Colonic mucosa (tissue), 4 donors: ENCODE data around the gene DENND1A. TPM values are rescaled to one million over a fixed set of nuclear protein-coding genes. Genes with fewer than 3 reads are reported as not detected.

Experiments
- DNase-seq: peaks from one replicate; pipeline ENCODE4 v3.0.0-alpha.2; 2020
- H3K27ac ChIP-seq: fragments of 200-600 bp; one replicate; pipeline ENCODE4 v1.8.0; 2021
- H3K27me3 ChIP-seq: fragments of 200-600 bp; one replicate; pipeline ENCODE4 v1.8.0; 2021
- H3K36me3 ChIP-seq: fragments of 200-600 bp; one replicate; pipeline ENCODE4 v1.8.0; 2021
- H3K4me1 ChIP-seq: fragments of 200-600 bp; one replicate; pipeline ENCODE4 v1.8.0; 2021; ENCODE audit warnings: mild to moderate bottlenecking
- H3K4me3 ChIP-seq: fragments of 200-600 bp; one replicate; pipeline ENCODE4 v1.8.0; 2021
- H3K9ac ChIP-seq, 2 donors: one replicate each; pipeline ENCODE4 v1.7.0; 2013; ENCODE audit warnings: control low read depth in 2 of 2, low read depth in 2 of 2, low read length in 2 of 2
- H3K9me3 ChIP-seq: fragments of 200-600 bp; one replicate; pipeline ENCODE4 v1.8.0; 2021
- intact Hi-C: fragments of 100-400 bp; cut with DNase I; formaldehyde crosslinking; loops from one replicate; pipeline ENCODE4 v1.14.1; 2022
- total RNA-seq, 2 donors: library from RNA; stranded (reverse); fragmentation: NEBNext Ultra II Directional in 1 of 2; extraction: Animal tissue kit (Norgen Biotek cat#: 25700) in 1 of 2; gene quantifications; one replicate each; pipeline ENCODE4 v1.2.1, GENCODE V29; 2021
- TF ChIP-seq, protein P1 (sequence below): fragments of 200-600 bp; IDR thresholded peaks from one replicate; pipeline ENCODE4 v1.8.0; 2022; ENCODE audit warnings: antibody characterized with exemption, mild to moderate bottlenecking
- donor health status: healthy.
- donor health status: DM: no; HTN: no; CAD: no.
- donor health status: DM: no; HTN: no; CAD: no.

DENND1A gene
- total RNA-seq, 2 donors from 2014 or later, result 34.3 to 39.9 TPM

DNA sequence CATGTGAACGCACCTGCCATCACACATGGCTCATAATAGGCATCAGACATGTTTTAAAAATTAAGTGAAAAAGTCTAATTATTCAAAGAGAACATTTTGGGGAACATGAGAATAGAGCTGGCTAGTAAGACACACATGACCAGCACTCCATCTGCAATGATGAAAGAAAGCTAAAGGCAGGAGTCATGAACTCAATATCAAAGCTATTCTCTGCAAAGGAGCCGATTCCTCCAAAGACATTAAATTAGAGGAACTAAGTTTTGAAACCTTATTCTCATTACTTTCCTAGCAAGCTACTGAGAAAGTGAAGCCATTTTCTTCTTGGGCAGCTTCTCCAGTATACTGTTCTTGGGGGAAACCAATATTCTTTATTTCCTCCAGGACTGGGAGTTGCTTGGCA lies 401.9 kb downstream of the DENND1A start:
- TF ChIP-seq, protein P1, sequence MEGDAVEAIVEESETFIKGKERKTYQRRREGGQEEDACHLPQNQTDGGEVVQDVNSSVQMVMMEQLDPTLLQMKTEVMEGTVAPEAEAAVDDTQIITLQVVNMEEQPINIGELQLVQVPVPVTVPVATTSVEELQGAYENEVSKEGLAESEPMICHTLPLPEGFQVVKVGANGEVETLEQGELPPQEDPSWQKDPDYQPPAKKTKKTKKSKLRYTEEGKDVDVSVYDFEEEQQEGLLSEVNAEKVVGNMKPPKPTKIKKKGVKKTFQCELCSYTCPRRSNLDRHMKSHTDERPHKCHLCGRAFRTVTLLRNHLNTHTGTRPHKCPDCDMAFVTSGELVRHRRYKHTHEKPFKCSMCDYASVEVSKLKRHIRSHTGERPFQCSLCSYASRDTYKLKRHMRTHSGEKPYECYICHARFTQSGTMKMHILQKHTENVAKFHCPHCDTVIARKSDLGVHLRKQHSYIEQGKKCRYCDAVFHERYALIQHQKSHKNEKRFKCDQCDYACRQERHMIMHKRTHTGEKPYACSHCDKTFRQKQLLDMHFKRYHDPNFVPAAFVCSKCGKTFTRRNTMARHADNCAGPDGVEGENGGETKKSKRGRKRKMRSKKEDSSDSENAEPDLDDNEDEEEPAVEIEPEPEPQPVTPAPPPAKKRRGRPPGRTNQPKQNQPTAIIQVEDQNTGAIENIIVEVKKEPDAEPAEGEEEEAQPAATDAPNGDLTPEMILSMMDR, result no peak
- H3K27me3 ChIP-seq, result no peaks in the 10 kb centered on the region
- H3K36me3 ChIP-seq, result no peaks in the 10 kb centered on the region
- H3K27ac ChIP-seq, result no peak overlapping the region
- no peak overlapping the region for H3K4me3 ChIP-seq
- intact Hi-C loops, result no loop called here
- no peaks in the 10 kb centered on the region for H3K9me3 ChIP-seq
- no peak overlapping the region for H3K9ac ChIP-seq
- no peak for DNase-seq
- H3K4me1 ChIP-seq, result no peaks in the 10 kb centered on the region

DNA sequence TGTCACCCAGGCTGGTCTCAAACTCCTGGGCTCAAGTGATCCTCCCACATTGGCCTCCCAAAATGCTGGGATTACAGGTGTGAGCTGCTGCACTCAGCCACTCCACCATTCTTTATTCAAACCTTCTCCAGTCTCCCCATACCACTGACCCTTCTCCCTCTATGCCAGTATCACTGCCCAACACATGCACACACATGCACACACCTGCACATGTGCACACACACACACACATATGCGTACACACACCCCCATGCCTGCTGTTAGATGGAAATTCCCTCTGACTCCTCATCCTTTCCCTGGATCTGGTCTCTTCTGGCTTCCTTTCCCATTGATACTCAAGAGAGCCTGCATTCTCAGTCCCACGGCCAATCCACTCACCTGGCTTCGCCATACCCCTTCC lies 404.0 kb downstream of the DENND1A start:
- Histone ChIP-seq H3K4me1 (no peaks in the 10 kb centered on the region), H3K27me3 (no peaks in the 10 kb centered on the region), H3K9ac (no peak overlapping the region), H3K9me3 (no peaks in the 10 kb centered on the region), H3K27ac (no peak overlapping the region), H3K4me3 (no peak overlapping the region), H3K36me3 (no peaks in the 10 kb centered on the region)
- intact Hi-C loops, result no loop called here
- TF ChIP-seq, protein P1, result no peak
- no peak for DNase-seq

DNA sequence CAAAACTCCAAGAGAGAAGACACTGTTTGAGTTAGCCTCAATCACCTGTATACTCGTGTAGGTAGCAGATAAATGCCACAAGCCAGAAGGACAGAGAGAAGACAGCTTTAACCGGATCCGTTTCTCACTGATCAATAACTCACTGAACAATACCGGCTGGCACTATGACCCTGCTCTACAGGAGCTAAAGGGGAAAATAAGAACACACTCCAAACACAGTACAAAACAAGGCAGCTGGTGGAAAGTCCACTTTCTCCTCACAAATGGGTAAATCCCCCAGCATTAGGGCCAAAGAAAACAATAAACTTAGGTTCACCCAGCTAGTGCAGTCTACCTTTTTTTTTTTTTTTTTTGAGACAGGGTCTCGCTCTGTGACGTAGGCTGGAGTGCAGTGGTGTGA lies 404.5 kb downstream of the DENND1A start:
- DNase-seq, result no peak
- Histone ChIP-seq H3K4me1 (no peaks in the 10 kb centered on the region), H3K27ac (no peak overlapping the region), H3K36me3 (no peaks in the 10 kb centered on the region), H3K9me3 (no peaks in the 10 kb centered on the region), H3K27me3 (no peaks in the 10 kb centered on the region), H3K4me3 (no peak overlapping the region), H3K9ac (no peak overlapping the region)
- TF ChIP-seq, protein P1, result no peak
- intact Hi-C loops, result no loop called here

DNA sequence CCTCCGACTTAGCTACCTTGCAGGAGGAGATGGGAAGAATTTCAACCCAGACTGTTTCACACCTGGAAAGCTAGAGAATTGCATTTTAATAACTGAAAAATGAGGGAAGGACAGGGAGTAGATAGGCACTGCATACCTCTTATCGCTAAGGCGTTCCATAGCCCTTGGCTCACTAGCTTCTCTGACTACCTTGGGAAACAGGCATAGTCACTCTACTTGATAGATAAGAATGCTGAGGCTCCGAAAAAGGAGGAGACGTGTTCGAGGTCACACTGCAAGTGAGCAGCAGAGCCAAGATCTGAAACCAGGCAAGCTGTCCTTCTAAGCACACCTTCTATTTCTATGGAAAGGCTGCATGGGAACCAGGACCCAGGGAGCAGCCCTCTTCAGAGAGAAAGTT lies 405.1 kb downstream of the DENND1A start:
- DNase-seq, result no peak
- Histone ChIP-seq H3K27ac (no peak overlapping the region), H3K4me1 (no peaks in the 10 kb centered on the region), H3K4me3 (no peak overlapping the region), H3K36me3 (no peaks in the 10 kb centered on the region), H3K9me3 (no peaks in the 10 kb centered on the region), H3K27me3 (no peaks in the 10 kb centered on the region), H3K9ac (no peak overlapping the region)
- intact Hi-C loops, result no loop called here
- TF ChIP-seq, protein P1, result no peak

DNA sequence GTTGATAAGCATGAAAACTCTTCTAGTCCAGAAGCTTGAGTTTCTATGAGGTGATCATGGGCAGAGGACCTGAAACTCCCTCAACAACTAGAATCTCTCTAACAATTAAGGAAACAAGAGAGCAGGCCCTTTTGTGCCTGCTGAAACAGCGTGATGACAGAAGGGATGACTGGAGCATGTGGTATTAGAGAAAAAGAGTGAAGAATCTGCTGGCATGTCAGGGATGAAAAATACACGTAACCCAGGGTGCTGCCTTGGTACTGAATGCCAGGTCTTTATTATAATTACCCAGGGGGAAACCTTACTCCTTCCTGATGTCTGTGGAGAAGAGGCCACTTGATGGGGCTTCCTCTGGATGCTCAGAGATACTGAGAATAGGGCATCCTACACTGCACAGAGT lies 406.1 kb downstream of the DENND1A start:
- Histone ChIP-seq H3K36me3 (no peaks in the 10 kb centered on the region), H3K27ac (no peak overlapping the region), H3K4me3 (no peak overlapping the region), H3K4me1 (no peaks in the 10 kb centered on the region), H3K27me3 (no peaks in the 10 kb centered on the region), H3K9ac (no peak overlapping the region), H3K9me3 (no peaks in the 10 kb centered on the region)
- intact Hi-C loops, result no loop called here
- TF ChIP-seq, protein P1, result no peak
- no peak for DNase-seq

DNA sequence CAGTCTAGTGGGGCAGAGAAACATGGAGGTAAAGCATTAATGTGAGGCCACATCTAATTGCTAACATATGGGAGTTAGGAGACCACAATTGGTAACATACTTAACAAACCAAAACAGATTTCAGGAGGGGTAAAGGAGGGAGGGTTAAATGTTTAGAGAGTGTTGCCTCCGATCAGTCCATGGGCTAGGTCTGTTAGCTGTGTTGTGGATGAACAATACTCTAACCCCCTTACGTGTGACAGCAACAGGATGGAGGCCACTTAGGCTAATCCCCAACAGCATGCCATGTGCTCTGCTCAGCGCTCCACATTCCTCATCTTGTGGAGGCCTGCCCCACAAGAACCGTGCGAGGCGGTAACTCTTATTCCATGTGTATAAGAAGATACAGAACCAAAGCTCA lies 406.9 kb downstream of the DENND1A start:
- intact Hi-C loops, result no loop called here
- DNase-seq, result no peak
- Histone ChIP-seq H3K27ac (no peak overlapping the region), H3K27me3 (no peaks in the 10 kb centered on the region), H3K9me3 (no peaks in the 10 kb centered on the region), H3K36me3 (no peaks in the 10 kb centered on the region), H3K9ac (no peak overlapping the region), H3K4me3 (no peak overlapping the region), H3K4me1 (no peaks in the 10 kb centered on the region)
- TF ChIP-seq, protein P1, result no peak
